HG03139 (cell line): Measurements from ENCODE around the gene SGPP2.
"Not testable (repeated sequence)": the region's sequence is repeated elsewhere in the genome, so short reads cannot be mapped to it uniquely, and the experiment has no call there.

Experiments used
- ATAC-seq: cut with Tn5 transposase; IDR thresholded peaks from one replicate; pipeline ENCODE4 v1.9.1; 2021; ENCODE audit not compliant: unreplicated experiment

SGPP2 gene

GRCh38 chr2:222424276-222424728 lies at the start of gene SGPP2:
TSS of gene SGPP2 (plus strand) at chr2:222424543. CDS start at chr2:222424603, 60 bp downstream.
- peak; percentile 23 for ATAC-seq

GRCh38 chr2:222375798-222376197 lies 48.5 kb upstream of the SGPP2 start:
- ATAC-seq, result no peak

- ATAC-seq, result no peak
These were observed 43.9 kb upstream of the SGPP2 start for GRCh38 chr2:222380456-222380855.

GRCh38 chr2:222381566-222381965 lies 42.8 kb upstream of the SGPP2 start:
- ATAC-seq, result no peak

GRCh38 chr2:222383255-222383654 lies 41.1 kb upstream of the SGPP2 start:
- no peak for ATAC-seq

- no peak for ATAC-seq
These were observed 32.5 kb upstream of the SGPP2 start for GRCh38 chr2:222391743-222392285.

- no peak for ATAC-seq
These were observed 30.5 kb upstream of the SGPP2 start for GRCh38 chr2:222393733-222394267.

- ATAC-seq, result no peak
These were observed 25.9 kb upstream of the SGPP2 start for GRCh38 chr2:222398446-222398885.

GRCh38 chr2:222399038-222399783 lies 25.1 kb upstream of the SGPP2 start:
- ATAC-seq, result no peak

GRCh38 chr2:222404151-222404905 lies 20.0 kb upstream of the SGPP2 start:
- no peak for ATAC-seq

GRCh38 chr2:222408684-222409083 lies 15.7 kb upstream of the SGPP2 start:
- no peak for ATAC-seq

- ATAC-seq, result no peak
These were observed 13.8 kb upstream of the SGPP2 start for GRCh38 chr2:222410534-222410933.

- not testable (repeated sequence) for ATAC-seq
These were observed 12.0 kb upstream of the SGPP2 start for GRCh38 chr2:222412334-222412733.

- no peak for ATAC-seq
These were observed 10.9 kb upstream of the SGPP2 start for GRCh38 chr2:222413295-222413911.

GRCh38 chr2:222418739-222419138 lies 5.6 kb upstream of the SGPP2 start:
- no peak for ATAC-seq

- ATAC-seq, result no peak
These were observed 3.8 kb upstream of the SGPP2 start for GRCh38 chr2:222420508-222420907.

GRCh38 chr2:222421626-222422025 lies 2.7 kb upstream of the SGPP2 start:
- no peak for ATAC-seq

- ATAC-seq, result no peak
These were observed 1.2 kb upstream of the SGPP2 start for GRCh38 chr2:222423186-222423585.

- ATAC-seq, result peak; percentile 14
These were observed 589 bp upstream of the SGPP2 start for GRCh38 chr2:222423632-222424275.
